GM12892 (cell line): ENCODE results near the gene DDX42.

ENCODE experiments used
- POLR2A ChIP-seq: IDR thresholded peaks from 2 replicates; pipeline ENCODE4 v1.6.1; 2011; ENCODE audit warnings: low read depth, low read length, control low read depth
- POLR2AphosphoS5 ChIP-seq: IDR thresholded peaks from 2 replicates; pipeline ENCODE4 v1.6.1; 2011; ENCODE audit warnings: low read depth, low read length, control low read depth

DNA sequence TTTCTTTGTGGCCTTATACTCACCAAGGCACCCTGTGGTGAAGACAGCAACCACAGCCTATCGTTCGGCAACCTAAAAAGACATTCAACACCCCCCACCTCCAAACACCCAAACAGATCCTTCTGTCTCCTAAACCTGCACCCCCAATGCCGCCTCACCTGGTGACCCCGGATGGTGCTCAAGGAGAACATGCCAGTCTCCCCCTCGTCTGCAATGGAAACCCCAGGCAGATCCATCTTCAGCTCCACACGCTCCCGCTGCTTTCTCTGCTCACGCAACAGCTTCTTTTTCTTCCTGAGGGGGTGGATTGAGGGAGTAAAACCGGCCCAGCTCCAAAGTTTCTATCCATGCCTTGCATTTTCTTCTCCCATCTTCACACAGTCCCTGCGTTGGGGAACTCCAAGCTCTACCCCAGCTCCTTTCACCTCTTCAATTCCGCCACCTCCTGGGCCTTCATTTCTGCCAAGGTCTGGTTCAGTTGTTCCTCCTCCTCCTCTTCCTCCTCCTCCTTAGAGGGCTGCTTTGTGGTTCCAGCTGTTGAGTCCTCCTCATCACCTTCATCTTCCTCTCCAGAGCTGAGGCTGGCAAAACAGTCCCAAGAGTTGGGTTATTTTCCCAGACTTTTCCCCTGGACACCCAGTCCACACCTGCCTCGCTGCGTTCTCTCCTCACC is 49.8 kb downstream of the DDX42 start:
- TF ChIP-seq POLR2A (no peak), POLR2AphosphoS5 (no peak)
